Karpas-422 (cell line): ENCODE results near the gene SKOR1. TPM values are rescaled to one million over a fixed set of nuclear protein-coding genes. Genes with fewer than 3 reads are reported as not detected.

Experiments used
- DNase-seq: peaks from one replicate; pipeline ENCODE4 v3.0.0-alpha.2; 2015
- H2AFZ ChIP-seq: fragments of 200-600 bp; sonication (generic); 2 replicates; pipeline ENCODE4 v1.6.1; 2014; ENCODE audit warnings: antibody characterized with exemption, low read length, mixed read lengths
- H3K27ac ChIP-seq: fragments of 200-600 bp; sonication (generic); 2 replicates; pipeline ENCODE4 v1.5.1; 2014; ENCODE audit warnings: mild to moderate bottlenecking, low read length, moderate library complexity
- H3K27me3 ChIP-seq: fragments of 200-600 bp; sonication (generic); 2 replicates; pipeline ENCODE4 v1.6.1; 2014; ENCODE audit warnings: low read length, mixed read lengths
- H3K36me3 ChIP-seq: fragments of 200-600 bp; sonication (generic); 2 replicates; pipeline ENCODE4 v1.6.1; 2014; ENCODE audit warnings: low read length, mixed read lengths; ENCODE audit not compliant: insufficient read depth
- H3K4me1 ChIP-seq: fragments of 200-600 bp; sonication (generic); 2 replicates; pipeline ENCODE4 v1.6.1; 2014; ENCODE audit warnings: mild to moderate bottlenecking, low read length, mixed read lengths
- H3K4me2 ChIP-seq: fragments of 200-600 bp; sonication (generic); 2 replicates; pipeline ENCODE4 v1.6.1; 2014; ENCODE audit warnings: low read length, low read depth, mild to moderate bottlenecking; ENCODE audit not compliant: poor library complexity, severe bottlenecking
- H3K4me3 ChIP-seq: fragments of 200-600 bp; sonication (generic); 2 replicates; pipeline ENCODE4 v1.5.1; 2014; ENCODE audit warnings: mild to moderate bottlenecking, antibody characterized with exemption, low read length, mixed read lengths
- H3K79me2 ChIP-seq: fragments of 200-600 bp; sonication (generic); 2 replicates; pipeline ENCODE4 v1.6.1; 2014; ENCODE audit warnings: mild to moderate bottlenecking, low read length, mixed read lengths
- H3K9ac ChIP-seq: fragments of 200-600 bp; sonication (generic); 2 replicates; pipeline ENCODE4 v1.6.0; 2014; ENCODE audit warnings: low read length
- H3K9me2 ChIP-seq: fragments of 200-600 bp; sonication (generic), shearing (Covaris generic); replicated peaks from 2 replicates; pipeline ENCODE4 v1.6.0; 2014; ENCODE audit warnings: mild to moderate bottlenecking, low read length, moderate library complexity; ENCODE audit not compliant: insufficient read depth
- H3K9me3 ChIP-seq: fragments of 300-700, 200-600 bp; sonication (generic); 2 replicates; pipeline ENCODE4 v1.6.1; 2014; ENCODE audit warnings: low read length, mixed read lengths
- H4K20me1 ChIP-seq: fragments of 200-600 bp; sonication (generic); 2 replicates; pipeline ENCODE4 v1.6.1; 2014; ENCODE audit warnings: mild to moderate bottlenecking, antibody characterized with exemption, low read length, low read depth; ENCODE audit not compliant: insufficient read depth
- total RNA-seq: library from RNA; depleted of rRNA; stranded (reverse); fragments of >200 nt; shearing (Covaris generic); gene quantifications from 2 replicates; pipeline ENCODE4 v1.2.3, GENCODE V29; 2014; ENCODE audit warnings: low replicate concordance

SKOR1 gene
- total RNA-seq, 1 experiment from 2014 or later, result 0.45 TPM

DNA sequence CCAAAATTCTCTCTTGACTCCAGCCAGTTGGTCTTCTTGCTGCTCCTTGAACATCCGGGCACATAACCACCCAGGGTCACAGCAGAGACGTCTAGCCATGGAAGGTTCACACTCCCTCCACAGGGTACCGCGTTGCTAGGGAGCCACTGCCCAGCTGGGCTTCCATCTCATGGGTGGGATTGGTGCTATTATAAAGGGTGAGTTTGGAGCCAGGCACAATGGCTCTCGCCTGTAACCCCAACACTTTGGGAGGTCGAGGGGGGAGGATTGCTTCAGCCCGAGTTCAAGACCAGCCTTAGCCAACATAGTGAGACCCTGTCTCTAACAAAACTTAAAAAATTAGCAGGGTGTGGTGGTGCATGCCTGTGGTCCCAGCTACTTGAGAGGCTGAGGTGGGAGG lies 17.5 kb upstream of the SKOR1 start:
- no peaks in the 10 kb centered on the region for H3K27me3 ChIP-seq
- H3K4me2 ChIP-seq, result no peak overlapping the region

DNA sequence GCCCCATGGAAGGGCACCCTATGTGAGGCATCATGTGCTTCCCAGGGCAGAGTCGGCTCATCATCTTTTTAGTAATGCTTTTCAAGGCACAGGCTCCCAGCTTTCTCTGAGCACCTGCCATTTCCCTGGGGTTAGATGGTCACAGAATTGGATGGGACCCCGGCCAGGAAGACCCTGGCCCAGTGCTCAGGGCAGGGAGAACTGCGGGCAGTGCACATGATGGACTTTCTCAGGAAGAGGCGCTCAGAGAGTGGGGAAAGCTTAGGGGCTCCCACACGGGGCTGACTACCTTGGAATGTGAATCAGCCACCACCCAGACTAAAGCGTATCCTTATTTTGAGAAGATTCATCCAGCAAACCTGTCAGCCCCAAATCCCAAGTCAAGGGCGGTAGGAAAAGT lies 16.5 kb upstream of the SKOR1 start:
- no peak overlapping the region for H2AFZ ChIP-seq
- H4K20me1 ChIP-seq, result no peaks in the 10 kb centered on the region
- no peak for DNase-seq
- H3K9me3 ChIP-seq, result no peaks in the 10 kb centered on the region
- no peak overlapping the region for H3K27ac ChIP-seq
- no peaks in the 10 kb centered on the region for H3K4me1 ChIP-seq
- H3K9me2 ChIP-seq, result no peaks in the 10 kb centered on the region
- H3K4me2 ChIP-seq, result no peak overlapping the region
- no peak overlapping the region for H3K9ac ChIP-seq
- H3K36me3 ChIP-seq, result no peaks in the 10 kb centered on the region
- H3K4me3 ChIP-seq, result no peak overlapping the region
- no peaks in the 10 kb centered on the region for H3K79me2 ChIP-seq
- no peaks in the 10 kb centered on the region for H3K27me3 ChIP-seq

More for the DNA sequence above, 17.5 kb upstream of the SKOR1 start:
- H2AFZ ChIP-seq, result no peak overlapping the region
- H3K36me3 ChIP-seq, result no peaks in the 10 kb centered on the region
- no peaks in the 10 kb centered on the region for H3K79me2 ChIP-seq
- H3K4me1 ChIP-seq, result peaks cover 7% of the 10 kb centered on the region
- H3K27ac ChIP-seq, result no peak overlapping the region
- no peak overlapping the region for H3K4me3 ChIP-seq
- H4K20me1 ChIP-seq, result no peaks in the 10 kb centered on the region
- DNase-seq, result no peak
- H3K9ac ChIP-seq, result no peak overlapping the region
- no peaks in the 10 kb centered on the region for H3K9me2 ChIP-seq
- no peaks in the 10 kb centered on the region for H3K9me3 ChIP-seq

DNA sequence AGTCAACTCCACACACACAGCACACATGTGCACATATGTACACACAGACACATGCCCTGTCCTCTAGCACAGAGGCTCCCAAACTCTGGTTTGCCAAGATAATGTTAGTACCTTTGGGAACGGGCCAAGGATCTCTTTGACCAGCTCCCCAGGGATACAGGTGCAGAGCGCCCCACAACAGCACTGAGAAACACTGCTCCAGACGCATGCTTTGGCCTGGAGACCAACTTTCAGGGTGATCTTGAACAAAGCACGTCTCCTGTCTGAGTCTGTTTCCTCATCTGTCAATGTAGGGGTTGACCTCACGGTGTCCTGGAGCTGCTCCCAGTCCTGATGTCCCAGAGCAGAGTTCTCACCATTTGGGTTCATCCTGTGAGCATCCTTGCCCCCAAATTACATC lies 15.9 kb upstream of the SKOR1 start:
- Histone ChIP-seq H2AFZ (no peak overlapping the region), H3K4me1 (no peaks in the 10 kb centered on the region), H3K9me3 (no peaks in the 10 kb centered on the region), H3K27ac (no peak overlapping the region), H4K20me1 (no peaks in the 10 kb centered on the region), H3K9me2 (no peaks in the 10 kb centered on the region), H3K4me3 (no peak overlapping the region), H3K9ac (no peak overlapping the region), H3K27me3 (no peaks in the 10 kb centered on the region), H3K36me3 (no peaks in the 10 kb centered on the region), H3K4me2 (no peak overlapping the region), H3K79me2 (no peaks in the 10 kb centered on the region)
- DNase-seq, result no peak

DNA sequence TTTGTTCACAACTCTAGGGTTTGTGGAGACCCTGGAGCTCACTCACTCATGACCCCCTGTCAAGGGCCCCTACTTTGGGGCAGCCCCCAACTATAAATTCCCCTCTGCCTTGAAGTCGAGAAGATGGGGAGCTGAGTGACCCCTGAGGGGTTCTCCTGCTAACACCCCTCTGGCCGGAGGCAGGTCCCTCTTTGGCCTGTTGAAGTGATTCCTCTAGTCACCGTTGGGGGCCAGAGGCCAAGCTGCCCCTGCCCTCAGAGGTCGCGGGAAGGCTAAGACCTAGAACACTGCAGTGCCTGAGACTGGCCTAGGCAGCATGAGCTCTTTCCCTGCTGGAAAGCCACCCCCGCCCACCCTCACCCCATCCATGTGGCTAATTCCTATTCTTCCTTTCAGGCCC lies 15.4 kb upstream of the SKOR1 start:
- Histone ChIP-seq H3K9ac (no peak overlapping the region), H3K9me3 (no peaks in the 10 kb centered on the region), H3K9me2 (no peaks in the 10 kb centered on the region), H3K36me3 (no peaks in the 10 kb centered on the region), H4K20me1 (no peaks in the 10 kb centered on the region), H3K27me3 (no peaks in the 10 kb centered on the region), H3K27ac (no peak overlapping the region), H3K4me3 (no peak overlapping the region), H3K4me2 (no peak overlapping the region), H3K4me1 (no peaks in the 10 kb centered on the region), H3K79me2 (no peaks in the 10 kb centered on the region), H2AFZ (no peak overlapping the region)
- DNase-seq, result no peak

DNA sequence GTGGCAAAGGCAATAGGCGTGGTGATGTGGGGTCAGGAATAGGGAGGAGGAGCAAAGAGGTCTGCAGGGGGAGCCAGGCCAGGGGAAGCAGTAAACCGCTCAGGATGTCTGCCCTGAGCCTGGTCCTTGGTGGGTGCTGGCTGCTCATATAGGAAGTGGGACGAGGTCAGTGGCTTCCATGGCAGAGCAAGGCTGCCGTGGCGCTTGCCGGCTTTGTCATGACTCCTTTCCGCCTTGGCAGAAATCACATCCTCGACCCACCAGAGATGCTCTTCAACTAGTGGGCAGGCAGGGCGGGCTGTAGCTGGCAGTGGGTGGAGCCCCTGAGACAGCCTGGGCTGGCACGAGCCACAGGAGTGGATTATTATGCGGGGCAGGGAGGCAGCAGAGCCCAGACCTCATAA lies 13.1 kb upstream of the SKOR1 start:
- no peak overlapping the region for H2AFZ ChIP-seq
- H3K9me2 ChIP-seq, result no peaks in the 10 kb centered on the region
- H3K4me2 ChIP-seq, result no peak overlapping the region
- no peak overlapping the region for H3K4me3 ChIP-seq
- DNase-seq, result no peak
- H3K79me2 ChIP-seq, result no peaks in the 10 kb centered on the region
- H3K4me1 ChIP-seq, result no peaks in the 10 kb centered on the region
- no peaks in the 10 kb centered on the region; the same call in 1 of the 2 replicates for H3K36me3 ChIP-seq
- H3K9ac ChIP-seq, result no peak overlapping the region
- H3K27ac ChIP-seq, result no peak overlapping the region
- H3K27me3 ChIP-seq, result no peaks in the 10 kb centered on the region
- no peaks in the 10 kb centered on the region for H4K20me1 ChIP-seq
- H3K9me3 ChIP-seq, result no peaks in the 10 kb centered on the region

DNA sequence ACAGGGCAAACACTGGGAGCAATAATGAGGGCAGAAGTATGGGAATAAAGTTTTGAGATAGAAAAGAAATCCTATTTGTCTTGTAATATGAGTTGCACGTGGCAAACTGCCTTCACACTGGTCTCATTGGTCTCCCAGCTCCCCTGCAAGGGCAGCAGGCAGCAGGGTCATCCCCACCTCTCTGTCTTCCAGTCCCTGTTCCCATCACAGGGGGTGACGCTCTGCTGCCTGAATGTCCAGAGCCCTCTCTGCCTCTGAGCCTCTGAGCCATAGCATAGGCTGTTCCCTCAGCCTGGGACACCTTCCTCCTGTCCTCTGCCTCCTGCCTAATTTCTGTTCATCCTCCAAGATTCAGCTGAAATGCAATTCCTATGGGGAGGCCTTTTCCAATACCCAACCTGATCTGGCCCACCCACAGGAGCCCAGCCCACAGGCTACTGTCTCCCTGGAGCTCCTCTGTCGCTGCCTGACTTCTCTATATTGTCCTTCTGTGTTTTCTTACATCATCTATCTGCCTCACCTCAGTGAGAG lies 12.1 kb upstream of the SKOR1 start:
- no peaks in the 10 kb centered on the region for H3K9me3 ChIP-seq
- no peaks in the 10 kb centered on the region for H3K27me3 ChIP-seq
- H2AFZ ChIP-seq, result no peak overlapping the region
- H3K9me2 ChIP-seq, result no peaks in the 10 kb centered on the region
- H4K20me1 ChIP-seq, result no peaks in the 10 kb centered on the region
- DNase-seq, result no peak
- H3K4me3 ChIP-seq, result no peak overlapping the region
- H3K4me2 ChIP-seq, result no peak overlapping the region
- no peak overlapping the region for H3K9ac ChIP-seq
- H3K36me3 ChIP-seq, result no peaks in the 10 kb centered on the region; the same call in 1 of the 2 replicates
- no peaks in the 10 kb centered on the region for H3K4me1 ChIP-seq
- H3K27ac ChIP-seq, result no peak overlapping the region
- H3K79me2 ChIP-seq, result no peaks in the 10 kb centered on the region

DNA sequence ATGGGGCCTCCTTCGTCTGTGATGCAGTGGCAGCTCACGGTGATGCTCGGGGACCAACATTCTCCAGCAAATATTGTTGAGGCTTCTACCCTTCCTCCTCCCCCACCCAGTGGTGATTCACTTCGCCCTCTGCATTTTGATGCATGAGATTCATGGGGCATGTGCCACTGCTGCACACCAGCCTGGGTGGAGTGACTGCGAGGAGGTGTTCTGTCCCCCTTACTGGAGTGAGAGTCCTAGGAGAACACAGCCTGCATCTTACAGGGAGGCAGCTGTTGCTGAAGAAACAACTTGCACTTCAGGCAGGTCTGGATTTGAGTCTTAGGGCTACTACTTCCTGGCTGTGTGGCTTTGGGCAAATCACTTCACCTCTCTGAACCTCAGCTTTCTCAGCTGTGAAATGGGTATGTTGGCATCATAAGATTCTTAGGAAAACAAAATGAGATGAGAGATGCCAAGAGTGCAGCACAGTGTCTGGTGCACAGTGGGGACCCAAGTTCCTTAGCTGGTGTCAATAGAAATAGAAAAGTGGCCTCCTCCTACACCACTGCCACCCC lies 10.2 kb upstream of the SKOR1 start:
- Histone ChIP-seq H4K20me1 (no peaks in the 10 kb centered on the region), H3K4me2 (no peak overlapping the region), H3K27ac (no peak overlapping the region), H3K36me3 (no peaks in the 10 kb centered on the region; the same call in 1 of the 2 replicates), H2AFZ (no peak overlapping the region), H3K9ac (no peak overlapping the region), H3K4me1 (no peaks in the 10 kb centered on the region), H3K9me3 (no peaks in the 10 kb centered on the region), H3K27me3 (no peaks in the 10 kb centered on the region), H3K4me3 (no peak overlapping the region), H3K9me2 (no peaks in the 10 kb centered on the region), H3K79me2 (no peaks in the 10 kb centered on the region)
- DNase-seq, result no peak

DNA sequence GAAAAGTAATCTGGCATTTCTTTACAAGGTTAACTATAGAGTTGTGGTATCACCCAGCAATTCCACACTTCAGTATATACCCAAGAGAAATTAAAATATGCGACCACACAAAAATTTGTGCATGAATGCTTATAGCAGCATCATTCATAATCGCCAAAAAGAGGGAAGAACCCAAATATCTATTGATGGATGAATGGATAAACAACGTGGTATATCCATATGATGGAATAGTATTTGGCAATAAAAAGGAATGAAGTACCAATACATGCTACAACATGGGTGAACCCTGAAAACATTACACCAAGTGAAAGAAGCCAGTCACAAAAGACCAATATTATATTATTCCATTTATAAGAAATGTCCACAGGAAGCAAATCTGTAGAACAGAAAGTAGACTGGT lies 8.6 kb upstream of the SKOR1 start:
- H3K27me3 ChIP-seq, result no peaks in the 10 kb centered on the region
- H3K79me2 ChIP-seq, result no peaks in the 10 kb centered on the region
- H3K4me1 ChIP-seq, result no peaks in the 10 kb centered on the region

More for the DNA sequence above, 8.6 kb upstream of the SKOR1 start:
- Histone ChIP-seq H3K27ac (no peak overlapping the region), H4K20me1 (0 out of 2 replicates have a peak, but pooled peaks cover 3% of the 10 kb centered on the region), H3K9me3 (no peaks in the 10 kb centered on the region), H2AFZ (no peak overlapping the region), H3K36me3 (no peaks in the 10 kb centered on the region; the same call in 1 of the 2 replicates), H3K4me2 (no peak overlapping the region), H3K9me2 (no peaks in the 10 kb centered on the region), H3K4me3 (no peak overlapping the region), H3K9ac (no peak overlapping the region)
- DNase-seq, result no peak
